WTC11 (cell line): ENCODE data around the gene PSMD6. TPM values are rescaled to one million over a fixed set of nuclear protein-coding genes. Genes with fewer than 3 reads are reported as not detected.

ENCODE experiments used
- ATAC-seq: fragments of 200-7000 bp; cut with Tn5 transposase; 2 replicates; pipeline ENCODE4 v1.10.0; 2021; ENCODE audit warnings: mild to moderate bottlenecking, moderate library complexity
- CTCF ChIA-PET: fragments of 300-600 bp; sonication (Branson Sonifier 250); formaldehyde crosslinking; loops from one replicate; lab custom pipeline; 2021; ENCODE audit warnings: antibody characterized with exemption; lab: Charles Lee
- POLR2A ChIA-PET: fragments of 350-600 bp; sonication (Branson Sonifier 250); formaldehyde crosslinking; loops from one replicate; lab custom pipeline; 2021; ENCODE audit warnings: antibody characterized with exemption; lab: Charles Lee
- DNase-seq: peaks from one replicate; pipeline ENCODE4 v3.0.0; 2021; ENCODE audit warnings: low spot score
- H3K27ac Mint-ChIP-seq: 2 replicates; pipeline ENCODE4 v1.8.0; 2021; ENCODE audit warnings: mixed read lengths
- H3K27me3 Mint-ChIP-seq: 2 replicates; pipeline ENCODE4 v1.8.0; 2021; ENCODE audit warnings: low read depth, mild to moderate bottlenecking, moderate library complexity, mixed read lengths
- H3K36me3 Mint-ChIP-seq: 2 replicates; pipeline ENCODE4 v1.8.0; 2021; ENCODE audit warnings: mixed read lengths
- H3K4me1 Mint-ChIP-seq: 2 replicates; pipeline ENCODE4 v1.8.0; 2022; ENCODE audit warnings: mixed read lengths
- H3K4me3 Mint-ChIP-seq: 2 replicates; pipeline ENCODE4 v1.8.0; 2021; ENCODE audit warnings: mild to moderate bottlenecking, moderate library complexity, mixed read lengths
- H3K9me3 Mint-ChIP-seq: 2 replicates; pipeline ENCODE4 v1.8.0; 2021; ENCODE audit warnings: mixed read lengths
- ATF1 ChIP-seq: sonication (generic); formaldehyde crosslinking; IDR thresholded peaks from 2 replicates; pipeline ENCODE4 v1.8.1; 2023; ENCODE audit warnings: mild to moderate bottlenecking, moderate library complexity, missing genetic modification reagents
- CREM ChIP-seq: sonication (generic); formaldehyde crosslinking; IDR thresholded peaks from 2 replicates; pipeline ENCODE4 v1.8.1; 2022; ENCODE audit warnings: mild to moderate bottlenecking, missing genetic modification reagents, moderate library complexity
- EMX1 ChIP-seq: fragments of 250-450 bp; sonication (Bioruptor Pico); IDR thresholded peaks from 2 replicates; pipeline ENCODE4 v1.8.0; 2021; ENCODE audit warnings: mild to moderate bottlenecking
- ESRRA ChIP-seq: sonication (generic); formaldehyde crosslinking; IDR thresholded peaks from 2 replicates; pipeline ENCODE4 v1.8.1; 2022; ENCODE audit warnings: mild to moderate bottlenecking, missing genetic modification reagents, borderline replicate concordance
- ETV6 ChIP-seq: sonication (generic); formaldehyde crosslinking; IDR thresholded peaks from 2 replicates; pipeline ENCODE4 v1.8.1; 2022; ENCODE audit warnings: mild to moderate bottlenecking, missing genetic modification reagents
- FOXP1 ChIP-seq: sonication (generic); formaldehyde crosslinking; IDR thresholded peaks from 2 replicates; pipeline ENCODE4 v1.8.0; 2022; ENCODE audit warnings: missing genetic modification reagents, mild to moderate bottlenecking, moderate library complexity, borderline replicate concordance
- HMGA2 ChIP-seq: fragments of 250-450 bp; sonication (Bioruptor Pico); IDR thresholded peaks from 2 replicates; pipeline ENCODE4 v1.4.0; 2021; ENCODE audit warnings: mild to moderate bottlenecking, moderate library complexity
- JUN ChIP-seq: sonication (generic); formaldehyde crosslinking; IDR thresholded peaks from 2 replicates; pipeline ENCODE4 v1.8.0; 2023; ENCODE audit warnings: mild to moderate bottlenecking, missing genetic modification reagents
- NFE2L1 ChIP-seq: sonication (generic); formaldehyde crosslinking; IDR thresholded peaks from 2 replicates; pipeline ENCODE4 v1.8.1; 2023; ENCODE audit warnings: missing genetic modification reagents
- SMAD3 ChIP-seq: sonication (generic); formaldehyde crosslinking; IDR thresholded peaks from 2 replicates; pipeline ENCODE4 v1.8.0; 2022; ENCODE audit warnings: missing genetic modification reagents, mild to moderate bottlenecking, borderline replicate concordance
- TEAD1 ChIP-seq: sonication (generic); formaldehyde crosslinking; IDR thresholded peaks from 2 replicates; pipeline ENCODE4 v1.8.0; 2022; ENCODE audit warnings: mild to moderate bottlenecking, missing genetic modification reagents
- ZNF317 ChIP-seq: sonication (generic); formaldehyde crosslinking; IDR thresholded peaks from 2 replicates; pipeline ENCODE4 v1.8.1; 2023; ENCODE audit warnings: low read depth, mild to moderate bottlenecking, moderate library complexity, missing genetic modification reagents, borderline replicate concordance
- ZNF396 ChIP-seq: fragments of 250-450 bp; sonication (Bioruptor Pico); IDR thresholded peaks from 2 replicates; pipeline ENCODE4 v1.8.0; 2021; ENCODE audit warnings: mild to moderate bottlenecking, moderate library complexity, borderline replicate concordance
- ZNF416 ChIP-seq: fragments of 250-450 bp; sonication (Bioruptor Pico); IDR thresholded peaks from 2 replicates; pipeline ENCODE4 v1.9.0; 2021; ENCODE audit warnings: mild to moderate bottlenecking, inconsistent platforms
- ZNF671 ChIP-seq: fragments of 250-450 bp; sonication (Bioruptor Pico); IDR thresholded peaks from 2 replicates; pipeline ENCODE4 v1.8.0; 2021; ENCODE audit warnings: mild to moderate bottlenecking
- total RNA-seq: library from RNA; stranded (reverse); gene quantifications from 3 replicates; pipeline ENCODE4 v1.2.3, GENCODE V29; 2021
- TF ChIP-seq, protein P1 (sequence below): sonication (generic); formaldehyde crosslinking; IDR thresholded peaks from 2 replicates; pipeline ENCODE4 v1.8.0; 2023; ENCODE audit warnings: missing genetic modification reagents
- TF ChIP-seq, protein P2 (sequence below): sonication (generic); formaldehyde crosslinking; IDR thresholded peaks from 2 replicates; pipeline ENCODE4 v1.8.0; 2022; ENCODE audit warnings: mild to moderate bottlenecking, missing genetic modification reagents
- TF ChIP-seq, protein P3 (sequence below): fragments of 250-450 bp; sonication (Bioruptor Pico); IDR thresholded peaks from 2 replicates; pipeline ENCODE4 v2.1.2; 2022; ENCODE audit warnings: mild to moderate bottlenecking, moderate library complexity
- TF ChIP-seq, protein P4 (sequence below): fragments of 250-450 bp; sonication (Bioruptor Pico); IDR thresholded peaks from 2 replicates; pipeline ENCODE4 v1.9.0; 2021; ENCODE audit warnings: mild to moderate bottlenecking
- TF ChIP-seq, protein P5 (sequence below): fragments of 250-450 bp; sonication (Bioruptor Pico); IDR thresholded peaks from 2 replicates; pipeline ENCODE4 v1.9.0; 2021; ENCODE audit warnings: moderate library complexity, mild to moderate bottlenecking, inconsistent platforms, borderline replicate concordance
- TF ChIP-seq, protein P6 (sequence below): sonication (generic); formaldehyde crosslinking; IDR thresholded peaks from 2 replicates; pipeline ENCODE4 v1.8.1; 2023; ENCODE audit warnings: mild to moderate bottlenecking, missing genetic modification reagents, borderline replicate concordance
- TF ChIP-seq, protein P7 (sequence below): sonication (generic); formaldehyde crosslinking; IDR thresholded peaks from 2 replicates; pipeline ENCODE4 v1.8.0; 2023; ENCODE audit warnings: mild to moderate bottlenecking, missing genetic modification reagents
- TF ChIP-seq, protein P8 (sequence below): sonication (generic); formaldehyde crosslinking; IDR thresholded peaks from 2 replicates; pipeline ENCODE4 v1.8.1; 2023; ENCODE audit warnings: mild to moderate bottlenecking, moderate library complexity, missing genetic modification reagents
- TF ChIP-seq, protein P9 (sequence below): sonication (generic); formaldehyde crosslinking; IDR thresholded peaks from 2 replicates; pipeline ENCODE4 v1.8.1; 2023; ENCODE audit warnings: mild to moderate bottlenecking, missing genetic modification reagents, moderate library complexity

The PSMD6 gene
- total RNA-seq, 1 experiment from 2014 or later = 105 TPM

DNA sequence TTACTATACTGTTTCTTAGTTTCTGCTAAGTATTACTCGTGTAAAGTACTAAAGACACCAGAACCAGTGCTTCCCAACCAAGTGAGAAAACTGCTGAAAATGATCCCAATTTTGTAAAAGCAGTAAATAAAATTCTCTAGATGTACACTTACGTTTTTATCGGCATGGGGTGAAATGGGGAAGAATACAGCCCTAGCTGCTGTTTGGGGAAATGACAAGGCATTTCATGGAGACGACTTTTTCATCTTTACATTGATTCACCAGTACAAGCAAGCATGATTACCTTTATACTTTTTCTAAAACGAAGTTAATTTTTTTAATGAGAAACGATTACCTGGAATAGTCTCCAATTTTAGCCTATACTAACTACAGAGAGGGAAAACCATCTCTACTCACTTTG lies 1.4 kb downstream of the PSMD6 start:
- no peaks in the 10 kb centered on the region for H3K9me3 Mint-ChIP-seq
- peak overlapping the region; percentile 88 for H3K4me3 Mint-ChIP-seq
- no peak for ATAC-seq
- H3K27ac Mint-ChIP-seq = no peak overlapping the region; the same call in 1 of the 2 replicates
- POLR2A ChIA-PET = no interaction called here
- H3K27me3 Mint-ChIP-seq = no peaks in the 10 kb centered on the region
- TF ChIP-seq, protein P1, sequence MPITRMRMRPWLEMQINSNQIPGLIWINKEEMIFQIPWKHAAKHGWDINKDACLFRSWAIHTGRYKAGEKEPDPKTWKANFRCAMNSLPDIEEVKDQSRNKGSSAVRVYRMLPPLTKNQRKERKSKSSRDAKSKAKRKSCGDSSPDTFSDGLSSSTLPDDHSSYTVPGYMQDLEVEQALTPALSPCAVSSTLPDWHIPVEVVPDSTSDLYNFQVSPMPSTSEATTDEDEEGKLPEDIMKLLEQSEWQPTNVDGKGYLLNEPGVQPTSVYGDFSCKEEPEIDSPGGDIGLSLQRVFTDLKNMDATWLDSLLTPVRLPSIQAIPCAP (CRISPR knock-in tag) = no peak
- TF ChIP-seq FOXP1 (CRISPR knock-in tag) (no peak), SMAD3 (no peak), CREM (CRISPR knock-in tag) (no peak), HMGA2 (CRISPR knock-in tag) (no peak), ATF1 (no peak), NFE2L1 (CRISPR knock-in tag) (no peak), ZNF416 (no peak), ESRRA (CRISPR knock-in tag) (no peak), ZNF396 (CRISPR knock-in tag) (no peak), JUN (CRISPR knock-in tag) (no peak), TEAD1 (CRISPR knock-in tag) (no peak)
- TF ChIP-seq, protein P2, sequence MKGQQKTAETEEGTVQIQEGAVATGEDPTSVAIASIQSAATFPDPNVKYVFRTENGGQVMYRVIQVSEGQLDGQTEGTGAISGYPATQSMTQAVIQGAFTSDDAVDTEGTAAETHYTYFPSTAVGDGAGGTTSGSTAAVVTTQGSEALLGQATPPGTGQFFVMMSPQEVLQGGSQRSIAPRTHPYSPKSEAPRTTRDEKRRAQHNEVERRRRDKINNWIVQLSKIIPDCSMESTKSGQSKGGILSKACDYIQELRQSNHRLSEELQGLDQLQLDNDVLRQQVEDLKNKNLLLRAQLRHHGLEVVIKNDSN (CRISPR knock-in tag) = no peak
- TF ChIP-seq, protein P3, sequence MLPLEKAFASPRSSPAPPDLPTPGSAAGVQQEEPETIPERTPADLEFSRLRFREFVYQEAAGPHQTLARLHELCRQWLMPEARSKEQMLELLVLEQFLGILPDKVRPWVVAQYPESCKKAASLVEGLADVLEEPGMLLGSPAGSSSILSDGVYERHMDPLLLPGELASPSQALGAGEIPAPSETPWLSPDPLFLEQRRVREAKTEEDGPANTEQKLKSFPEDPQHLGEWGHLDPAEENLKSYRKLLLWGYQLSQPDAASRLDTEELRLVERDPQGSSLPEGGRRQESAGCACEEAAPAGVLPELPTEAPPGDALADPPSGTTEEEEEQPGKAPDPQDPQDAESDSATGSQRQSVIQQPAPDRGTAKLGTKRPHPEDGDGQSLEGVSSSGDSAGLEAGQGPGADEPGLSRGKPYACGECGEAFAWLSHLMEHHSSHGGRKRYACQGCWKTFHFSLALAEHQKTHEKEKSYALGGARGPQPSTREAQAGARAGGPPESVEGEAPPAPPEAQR (CRISPR knock-in tag) = no peak
- TF ChIP-seq, protein P4, sequence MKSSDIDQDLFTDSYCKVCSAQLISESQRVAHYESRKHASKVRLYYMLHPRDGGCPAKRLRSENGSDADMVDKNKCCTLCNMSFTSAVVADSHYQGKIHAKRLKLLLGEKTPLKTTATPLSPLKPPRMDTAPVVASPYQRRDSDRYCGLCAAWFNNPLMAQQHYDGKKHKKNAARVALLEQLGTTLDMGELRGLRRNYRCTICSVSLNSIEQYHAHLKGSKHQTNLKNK (CRISPR knock-in tag) = no peak
- TF ChIP-seq, protein P5, sequence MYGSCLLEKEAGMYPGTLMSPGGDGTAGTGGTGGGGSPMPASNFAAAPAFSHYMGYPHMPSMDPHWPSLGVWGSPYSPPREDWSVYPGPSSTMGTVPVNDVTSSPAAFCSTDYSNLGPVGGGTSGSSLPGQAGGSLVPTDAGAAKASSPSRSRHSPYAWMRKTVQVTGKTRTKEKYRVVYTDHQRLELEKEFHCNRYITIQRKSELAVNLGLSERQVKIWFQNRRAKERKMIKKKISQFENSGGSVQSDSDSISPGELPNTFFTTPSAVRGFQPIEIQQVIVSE (CRISPR knock-in tag) = no peak
- TF ChIP-seq, protein P6, sequence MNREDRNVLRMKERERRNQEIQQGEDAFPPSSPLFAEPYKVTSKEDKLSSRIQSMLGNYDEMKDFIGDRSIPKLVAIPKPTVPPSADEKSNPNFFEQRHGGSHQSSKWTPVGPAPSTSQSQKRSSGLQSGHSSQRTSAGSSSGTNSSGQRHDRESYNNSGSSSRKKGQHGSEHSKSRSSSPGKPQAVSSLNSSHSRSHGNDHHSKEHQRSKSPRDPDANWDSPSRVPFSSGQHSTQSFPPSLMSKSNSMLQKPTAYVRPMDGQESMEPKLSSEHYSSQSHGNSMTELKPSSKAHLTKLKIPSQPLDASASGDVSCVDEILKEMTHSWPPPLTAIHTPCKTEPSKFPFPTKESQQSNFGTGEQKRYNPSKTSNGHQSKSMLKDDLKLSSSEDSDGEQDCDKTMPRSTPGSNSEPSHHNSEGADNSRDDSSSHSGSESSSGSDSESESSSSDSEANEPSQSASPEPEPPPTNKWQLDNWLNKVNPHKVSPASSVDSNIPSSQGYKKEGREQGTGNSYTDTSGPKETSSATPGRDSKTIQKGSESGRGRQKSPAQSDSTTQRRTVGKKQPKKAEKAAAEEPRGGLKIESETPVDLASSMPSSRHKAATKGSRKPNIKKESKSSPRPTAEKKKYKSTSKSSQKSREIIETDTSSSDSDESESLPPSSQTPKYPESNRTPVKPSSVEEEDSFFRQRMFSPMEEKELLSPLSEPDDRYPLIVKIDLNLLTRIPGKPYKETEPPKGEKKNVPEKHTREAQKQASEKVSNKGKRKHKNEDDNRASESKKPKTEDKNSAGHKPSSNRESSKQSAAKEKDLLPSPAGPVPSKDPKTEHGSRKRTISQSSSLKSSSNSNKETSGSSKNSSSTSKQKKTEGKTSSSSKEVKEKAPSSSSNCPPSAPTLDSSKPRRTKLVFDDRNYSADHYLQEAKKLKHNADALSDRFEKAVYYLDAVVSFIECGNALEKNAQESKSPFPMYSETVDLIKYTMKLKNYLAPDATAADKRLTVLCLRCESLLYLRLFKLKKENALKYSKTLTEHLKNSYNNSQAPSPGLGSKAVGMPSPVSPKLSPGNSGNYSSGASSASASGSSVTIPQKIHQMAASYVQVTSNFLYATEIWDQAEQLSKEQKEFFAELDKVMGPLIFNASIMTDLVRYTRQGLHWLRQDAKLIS (CRISPR knock-in tag) = no peak
- TF ChIP-seq, all 79 proteins: peak for 0
- CTCF ChIA-PET = no interaction called here
- peaks cover 13% of the 10 kb centered on the region for H3K4me1 Mint-ChIP-seq
- peaks cover 43% of the 10 kb centered on the region for H3K36me3 Mint-ChIP-seq
- no peak for DNase-seq

DNA sequence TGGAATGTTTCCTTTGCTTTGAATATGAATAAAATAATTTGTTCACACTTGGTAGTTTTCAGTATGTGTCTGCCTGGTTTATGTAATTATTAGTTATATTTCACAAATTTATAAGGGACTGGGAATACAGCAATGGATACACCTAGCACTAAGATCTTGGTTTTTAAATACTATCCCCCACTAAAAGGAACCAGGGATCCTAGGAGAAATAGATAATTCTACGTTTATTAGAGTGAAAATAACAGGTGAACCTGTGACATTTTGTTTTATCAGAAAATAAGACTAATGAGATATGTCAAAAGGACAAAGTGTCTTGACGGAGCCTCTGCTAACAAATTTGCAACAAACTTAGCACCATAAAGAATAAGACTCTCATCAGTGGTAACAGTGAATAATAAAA lies 3.4 kb downstream of the PSMD6 start:
- Mint-ChIP-seq H3K4me1 (peaks cover 13% of the 10 kb centered on the region), H3K36me3 (peaks cover 54% of the 10 kb centered on the region), H3K27me3 (no peaks in the 10 kb centered on the region), H3K9me3 (no peaks in the 10 kb centered on the region), H3K4me3 (no peak overlapping the region), H3K27ac (no peak overlapping the region)
- DNase-seq = no peak
- POLR2A ChIA-PET = no interaction called here
- ATAC-seq = no peak
- CTCF ChIA-PET = no interaction called here
- TF ChIP-seq, protein P7, sequence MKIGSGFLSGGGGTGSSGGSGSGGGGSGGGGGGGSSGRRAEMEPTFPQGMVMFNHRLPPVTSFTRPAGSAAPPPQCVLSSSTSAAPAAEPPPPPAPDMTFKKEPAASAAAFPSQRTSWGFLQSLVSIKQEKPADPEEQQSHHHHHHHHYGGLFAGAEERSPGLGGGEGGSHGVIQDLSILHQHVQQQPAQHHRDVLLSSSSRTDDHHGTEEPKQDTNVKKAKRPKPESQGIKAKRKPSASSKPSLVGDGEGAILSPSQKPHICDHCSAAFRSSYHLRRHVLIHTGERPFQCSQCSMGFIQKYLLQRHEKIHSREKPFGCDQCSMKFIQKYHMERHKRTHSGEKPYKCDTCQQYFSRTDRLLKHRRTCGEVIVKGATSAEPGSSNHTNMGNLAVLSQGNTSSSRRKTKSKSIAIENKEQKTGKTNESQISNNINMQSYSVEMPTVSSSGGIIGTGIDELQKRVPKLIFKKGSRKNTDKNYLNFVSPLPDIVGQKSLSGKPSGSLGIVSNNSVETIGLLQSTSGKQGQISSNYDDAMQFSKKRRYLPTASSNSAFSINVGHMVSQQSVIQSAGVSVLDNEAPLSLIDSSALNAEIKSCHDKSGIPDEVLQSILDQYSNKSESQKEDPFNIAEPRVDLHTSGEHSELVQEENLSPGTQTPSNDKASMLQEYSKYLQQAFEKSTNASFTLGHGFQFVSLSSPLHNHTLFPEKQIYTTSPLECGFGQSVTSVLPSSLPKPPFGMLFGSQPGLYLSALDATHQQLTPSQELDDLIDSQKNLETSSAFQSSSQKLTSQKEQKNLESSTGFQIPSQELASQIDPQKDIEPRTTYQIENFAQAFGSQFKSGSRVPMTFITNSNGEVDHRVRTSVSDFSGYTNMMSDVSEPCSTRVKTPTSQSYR (CRISPR knock-in tag) = no peak
- TF ChIP-seq ETV6 (CRISPR knock-in tag) = no peak
- no peak for TF ChIP-seq EMX1 (CRISPR knock-in tag)
- TF ChIP-seq ZNF671 = no peak
- TF ChIP-seq, protein P8, sequence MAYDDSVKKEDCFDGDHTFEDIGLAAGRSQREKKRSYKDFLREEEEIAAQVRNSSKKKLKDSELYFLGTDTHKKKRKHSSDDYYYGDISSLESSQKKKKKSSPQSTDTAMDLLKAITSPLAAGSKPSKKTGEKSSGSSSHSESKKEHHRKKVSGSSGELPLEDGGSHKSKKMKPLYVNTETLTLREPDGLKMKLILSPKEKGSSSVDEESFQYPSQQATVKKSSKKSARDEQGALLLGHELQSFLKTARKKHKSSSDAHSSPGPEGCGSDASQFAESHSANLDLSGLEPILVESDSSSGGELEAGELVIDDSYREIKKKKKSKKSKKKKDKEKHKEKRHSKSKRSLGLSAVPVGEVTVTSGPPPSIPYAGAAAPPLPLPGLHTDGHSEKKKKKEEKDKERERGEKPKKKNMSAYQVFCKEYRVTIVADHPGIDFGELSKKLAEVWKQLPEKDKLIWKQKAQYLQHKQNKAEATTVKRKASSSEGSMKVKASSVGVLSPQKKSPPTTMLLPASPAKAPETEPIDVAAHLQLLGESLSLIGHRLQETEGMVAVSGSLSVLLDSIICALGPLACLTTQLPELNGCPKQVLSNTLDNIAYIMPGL (CRISPR knock-in tag) = no peak
- TF ChIP-seq, protein P9, sequence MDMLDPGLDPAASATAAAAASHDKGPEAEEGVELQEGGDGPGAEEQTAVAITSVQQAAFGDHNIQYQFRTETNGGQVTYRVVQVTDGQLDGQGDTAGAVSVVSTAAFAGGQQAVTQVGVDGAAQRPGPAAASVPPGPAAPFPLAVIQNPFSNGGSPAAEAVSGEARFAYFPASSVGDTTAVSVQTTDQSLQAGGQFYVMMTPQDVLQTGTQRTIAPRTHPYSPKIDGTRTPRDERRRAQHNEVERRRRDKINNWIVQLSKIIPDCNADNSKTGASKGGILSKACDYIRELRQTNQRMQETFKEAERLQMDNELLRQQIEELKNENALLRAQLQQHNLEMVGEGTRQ (CRISPR knock-in tag) = no peak
- no peak for TF ChIP-seq ZNF317
- TF ChIP-seq HMGA2 (CRISPR knock-in tag) = no peak
